Fibroblast of pulmonary artery (primary cell): ENCODE measurements around the gene HSF4.

Experiments used
- DNase-seq: peaks from one replicate; pipeline ENCODE4 v3.0.0-alpha.2; 2010; ENCODE audit warnings: low read depth
- H3K4me3 ChIP-seq: replicated peaks from 2 replicates; pipeline ENCODE4 v1.5.1; 2011; ENCODE audit warnings: low read depth, mild to moderate bottlenecking, control low read depth, low read length, moderate library complexity
- CTCF ChIP-seq: IDR thresholded peaks from 2 replicates; pipeline ENCODE4 v1.5.1; 2011; ENCODE audit warnings: mild to moderate bottlenecking, control low read depth, low read length, inconsistent platforms; ENCODE audit errors: missing control alignments

Gene HSF4

DNA sequence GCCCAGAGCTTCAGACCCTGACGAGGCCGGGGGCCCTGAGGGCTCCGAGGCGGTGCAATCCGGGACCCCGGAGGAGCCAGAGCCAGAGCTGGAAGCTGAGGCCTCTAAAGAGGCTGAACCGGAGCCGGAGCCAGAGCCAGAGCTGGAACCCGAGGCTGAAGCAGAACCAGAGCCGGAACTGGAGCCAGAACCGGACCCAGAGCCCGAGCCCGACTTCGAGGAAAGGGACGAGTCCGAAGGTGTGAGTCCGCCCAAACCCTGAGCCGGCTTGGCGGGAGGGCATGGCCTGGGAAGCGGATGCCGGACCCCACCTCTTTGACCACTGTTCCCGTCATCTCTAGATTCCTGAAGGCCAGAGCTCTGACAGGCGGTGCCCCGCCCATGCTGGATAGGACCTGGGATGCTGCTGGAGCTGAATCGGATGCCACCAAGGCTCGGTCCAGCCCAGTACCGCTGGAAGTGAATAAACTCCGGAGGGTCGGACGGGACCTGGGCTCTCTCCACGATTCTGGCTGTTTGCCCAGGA is 10.2 kb downstream of the HSF4 start:
- DNase-seq = no peak
- TF ChIP-seq CTCF = no peak

DNA sequence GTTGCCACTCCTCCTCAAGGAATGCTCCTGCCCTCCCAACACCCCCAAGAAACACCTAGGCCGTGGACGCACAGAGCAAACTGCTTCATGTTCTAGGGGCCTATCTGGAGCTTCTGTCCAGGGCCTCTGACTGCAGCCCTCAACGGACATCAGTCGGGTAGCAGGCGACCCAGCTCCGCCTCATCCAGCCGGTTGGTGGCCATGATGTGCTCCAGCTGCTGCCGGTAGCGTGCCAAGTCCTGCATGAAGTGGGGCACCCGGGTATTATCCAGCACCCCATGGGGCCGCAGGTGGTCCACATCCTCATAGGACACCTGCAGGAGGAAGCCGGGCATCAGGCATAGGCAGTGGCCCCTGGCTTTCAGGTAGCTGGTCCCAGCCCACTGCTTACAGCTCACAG is 12.1 kb downstream of the HSF4 start:
- H3K4me3 ChIP-seq = no peak overlapping the region
- DNase-seq = no peak
- TF ChIP-seq CTCF = no peak

More for the DNA sequence above, 10.2 kb downstream of the HSF4 start:
- peak overlapping the region; percentile 52 for H3K4me3 ChIP-seq

DNA sequence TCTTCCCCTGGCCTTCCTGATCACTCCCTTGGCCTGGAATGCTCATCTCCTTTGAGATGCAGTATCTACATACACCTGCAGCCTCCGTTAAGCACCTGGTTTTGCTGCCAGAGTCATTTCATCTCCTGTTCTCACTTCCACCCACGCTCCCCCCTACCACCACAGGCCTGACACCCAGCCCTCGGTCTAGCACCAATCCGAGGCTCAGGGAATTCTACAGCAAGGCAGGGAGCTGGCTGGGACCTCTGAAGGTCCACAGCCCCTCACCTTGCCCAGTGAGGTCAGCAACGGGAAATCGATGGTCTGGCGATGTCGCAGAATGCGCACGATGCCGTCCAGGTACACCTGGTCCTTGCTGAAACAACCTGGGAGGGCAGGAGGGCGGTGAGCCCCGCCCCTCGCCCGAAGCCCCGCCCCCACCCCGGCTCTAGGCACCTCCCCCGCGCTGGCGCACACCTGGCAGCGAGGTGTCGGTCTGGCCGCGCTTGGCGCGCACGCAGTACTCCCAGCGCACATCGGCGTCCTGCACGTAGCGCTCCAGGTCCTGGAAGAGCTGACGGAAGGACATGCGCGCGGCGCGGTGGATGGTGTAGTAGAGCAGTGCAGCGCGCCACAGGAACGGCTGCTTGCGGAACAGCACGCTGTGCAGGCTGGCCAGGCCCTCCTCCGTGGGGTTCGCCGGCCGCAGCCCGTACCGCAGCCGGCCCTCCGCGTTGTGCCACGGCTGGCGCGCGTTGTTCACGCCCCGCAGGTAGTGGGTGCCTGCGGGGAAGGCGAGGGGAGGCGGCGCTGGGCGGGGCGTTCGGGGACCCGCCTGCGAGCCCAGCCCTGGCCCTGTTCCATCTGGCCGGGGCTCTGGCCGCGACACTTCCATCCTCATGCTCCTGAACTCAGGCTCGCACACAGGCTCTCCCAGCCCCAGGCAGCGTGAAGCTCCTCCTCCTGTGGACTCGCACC is 13.5 kb downstream of the HSF4 start:
- DNase-seq = peak; percentile 59
- no peak for TF ChIP-seq CTCF
- peak overlapping the region; percentile 17 for H3K4me3 ChIP-seq

DNA sequence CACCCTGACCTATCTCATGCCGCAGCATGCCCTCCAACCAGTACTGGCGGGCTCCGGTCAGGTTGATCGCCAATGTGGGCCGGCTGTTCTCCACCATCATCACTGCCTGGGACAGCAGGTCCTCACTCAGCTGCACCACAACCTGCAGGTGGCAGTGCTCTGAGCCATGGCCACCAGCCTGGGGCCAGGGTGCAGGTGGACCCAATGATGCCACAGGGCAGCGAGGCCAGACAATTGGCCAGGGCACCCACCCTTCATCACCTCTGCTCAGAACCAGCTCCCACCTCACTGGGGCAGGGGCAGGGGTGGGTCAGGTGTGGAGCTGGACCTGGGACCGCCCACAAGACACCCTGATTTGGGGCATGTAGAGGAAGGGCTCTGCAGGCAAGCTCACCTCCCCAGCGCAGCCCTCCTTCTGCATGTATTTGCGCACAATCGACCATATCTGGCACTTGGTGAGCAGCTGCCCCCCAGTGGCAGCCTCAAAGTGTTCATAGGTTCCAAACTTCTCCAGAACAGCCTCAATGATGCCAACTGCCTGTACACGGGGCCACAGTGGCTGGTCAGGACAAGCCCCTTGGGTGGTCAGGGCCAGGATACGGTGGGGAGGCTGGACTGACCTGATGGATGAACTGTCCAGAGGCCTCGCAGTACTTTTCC is 15.0 kb downstream of the HSF4 start:
- DNase-seq = no peak
- no peak overlapping the region for H3K4me3 ChIP-seq
- TF ChIP-seq CTCF = no peak

DNA sequence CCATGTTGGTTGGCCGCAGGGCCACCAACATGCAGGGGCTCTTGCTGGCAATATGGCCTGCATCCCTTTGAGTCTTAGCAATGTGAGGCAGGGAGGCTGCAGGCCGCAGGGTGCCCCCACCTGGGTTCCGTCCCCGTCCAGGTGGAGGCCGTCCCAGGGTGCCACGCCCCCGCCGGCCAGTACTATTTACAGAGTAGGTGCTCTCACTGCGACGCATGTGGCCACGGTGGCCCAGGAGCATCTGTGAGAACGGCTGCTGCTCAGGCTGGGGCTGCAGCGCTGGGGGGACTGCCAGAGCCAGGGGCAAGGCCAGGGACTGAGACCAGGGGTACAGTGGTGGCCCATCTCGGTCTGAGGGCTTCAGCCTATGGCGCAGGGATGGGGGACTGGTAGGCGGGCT is 15.6 kb downstream of the HSF4 start:
- no peak for TF ChIP-seq CTCF
- DNase-seq = no peak
- H3K4me3 ChIP-seq = no peak overlapping the region

GRCh38 chr16:67181346-67181745 is 16.8 kb downstream of the HSF4 start:
- no peak for TF ChIP-seq CTCF
- H3K4me3 ChIP-seq = peak overlapping the region; percentile 24
- peak; percentile 91 for DNase-seq
